GM23338 (cell line): Measurements from ENCODE around the gene CABYR. TPM values are rescaled to one million over a fixed set of nuclear protein-coding genes. Genes with fewer than 3 reads are reported as not detected.

Source experiments
- ATAC-seq: fragments of 200-7000 bp; cut with Tn5 transposase; 3 replicates; pipeline ENCODE4 v1.9.1; 2020
- DNase-seq: peaks from one replicate; pipeline ENCODE4 v3.0.0-alpha.2; 2015; ENCODE audit warnings: low spot score
- H2AFZ ChIP-seq: fragments of 200-600 bp; sonication (generic); 2 replicates; pipeline ENCODE4 v1.8.0; 2016; ENCODE audit warnings: antibody characterized with exemption, mild to moderate bottlenecking, moderate library complexity
- H3F3A ChIP-seq: fragments of 200-600 bp; sonication (generic); replicated peaks from 2 replicates; pipeline ENCODE4 v1.8.0; 2017; ENCODE audit warnings: antibody characterized with exemption, mixed run types, low read depth
- H3K27ac ChIP-seq: fragments of 200-600 bp; sonication (generic); 2 replicates; pipeline ENCODE4 v1.6.1; 2016; ENCODE audit warnings: low read depth
- H3K27me3 ChIP-seq: fragments of 200-600 bp; sonication (generic); 2 replicates; pipeline ENCODE4 v1.8.0; 2016; ENCODE audit warnings: mild to moderate bottlenecking, mixed run types, moderate library complexity; ENCODE audit not compliant: insufficient read depth
- H3K36me3 ChIP-seq: fragments of 200-600 bp; sonication (generic); 2 replicates; pipeline ENCODE4 v1.8.0; 2016; ENCODE audit warnings: mild to moderate bottlenecking; ENCODE audit not compliant: insufficient read depth
- H3K4me1 ChIP-seq: fragments of 200-600 bp; sonication (generic); 2 replicates; pipeline ENCODE4 v1.8.0; 2016; ENCODE audit warnings: mild to moderate bottlenecking, moderate library complexity; ENCODE audit not compliant: insufficient read depth
- H3K4me2 ChIP-seq: fragments of 200-600 bp; sonication (generic); 2 replicates; pipeline ENCODE4 v1.7.1; 2017; ENCODE audit warnings: mixed run types
- H3K4me3 ChIP-seq: fragments of 200-600 bp; sonication (generic); 2 replicates; pipeline ENCODE4 v1.6.1; 2016; ENCODE audit warnings: mixed run types
- H3K79me2 ChIP-seq: fragments of 200-600 bp; sonication (generic); replicated peaks from 2 replicates; pipeline ENCODE4 v1.8.0; 2017; ENCODE audit warnings: mild to moderate bottlenecking; ENCODE audit not compliant: insufficient read depth
- H3K9me2 ChIP-seq: fragments of 200-600 bp; sonication (generic); 2 replicates; pipeline ENCODE4 v1.8.0; 2017; ENCODE audit not compliant: insufficient read depth
- H4K20me1 ChIP-seq: fragments of 200-600 bp; sonication (generic); replicated peaks from 2 replicates; pipeline ENCODE4 v1.8.0; 2017; ENCODE audit warnings: mild to moderate bottlenecking; ENCODE audit not compliant: insufficient read depth
- H3K27ac Mint-ChIP-seq: 2 replicates; pipeline ENCODE4 v1.8.0; 2020; ENCODE audit warnings: inconsistent platforms, mild to moderate bottlenecking, moderate library complexity, mixed read lengths
- H3K27me3 Mint-ChIP-seq: 3 replicates; pipeline ENCODE4 v1.8.0; 2022; ENCODE audit warnings: low read depth, mild to moderate bottlenecking, moderate library complexity, mixed read lengths, inconsistent platforms; ENCODE audit not compliant: insufficient read depth, poor library complexity
- H3K36me3 Mint-ChIP-seq: 3 replicates; pipeline ENCODE4 v1.8.0; 2021; ENCODE audit warnings: low read depth, mild to moderate bottlenecking, inconsistent platforms, moderate library complexity, mixed read lengths
- H3K4me1 Mint-ChIP-seq: 3 replicates; pipeline ENCODE4 v1.8.0; 2020; ENCODE audit warnings: mild to moderate bottlenecking, inconsistent platforms, mixed read lengths
- H3K4me3 Mint-ChIP-seq: 3 replicates; pipeline ENCODE4 v1.8.0; 2021; ENCODE audit warnings: moderate library complexity, mild to moderate bottlenecking, inconsistent platforms, mixed read lengths
- H3K9me3 Mint-ChIP-seq: 3 replicates; pipeline ENCODE4 v1.8.0; 2020; ENCODE audit warnings: moderate library complexity, mild to moderate bottlenecking, inconsistent platforms, mixed read lengths
- EZH2 ChIP-seq: fragments of 200-600 bp; sonication (generic); IDR thresholded peaks from one replicate; pipeline ENCODE4 v1.8.0; 2017; ENCODE audit warnings: antibody characterized with exemption, mild to moderate bottlenecking, low read depth; ENCODE audit not compliant: unreplicated experiment
- EZH2phosphoT487 ChIP-seq: fragments of 200-600 bp; sonication (generic); IDR thresholded peaks from one replicate; pipeline ENCODE4 v1.8.1; 2018; ENCODE audit warnings: antibody characterized with exemption; ENCODE audit not compliant: unreplicated experiment
- JUNB ChIP-seq: IDR thresholded peaks from one replicate; pipeline ENCODE4 v1.6.1; 2016; ENCODE audit warnings: antibody characterized with exemption; ENCODE audit not compliant: unreplicated experiment
- NANOG ChIP-seq: IDR thresholded peaks from 2 replicates; pipeline ENCODE4 v1.6.1; 2016; ENCODE audit warnings: antibody characterized with exemption, borderline replicate concordance
- POLR2AphosphoS5 ChIP-seq: IDR thresholded peaks from 2 replicates; pipeline ENCODE4 v1.6.1; 2016; ENCODE audit warnings: antibody characterized with exemption, low read depth
- REST ChIP-seq: IDR thresholded peaks from one replicate; pipeline ENCODE4 v1.6.1; 2018; ENCODE audit warnings: antibody characterized with exemption; ENCODE audit not compliant: unreplicated experiment
- polyA plus RNA-seq: library from polyadenylated mRNA; unstranded; fragments of >200 nt; fragmentation: Nextera tagmentation; extraction: Ambion mirVana; gene quantifications from 2 replicates; pipeline ENCODE4 v1.2.1, GENCODE V29; 2016
- total RNA-seq: library from RNA; depleted of rRNA; stranded (reverse); fragments of >200 nt; shearing (Covaris generic); gene quantifications from 2 replicates; pipeline ENCODE4 v1.2.3, GENCODE V29; 2014
- TF ChIP-seq, protein P1 (sequence below): fragments of 250-450 bp; sonication (Bioruptor Pico); IDR thresholded peaks from 2 replicates; pipeline ENCODE4 v1.5.0; 2020; ENCODE audit warnings: mild to moderate bottlenecking, moderate library complexity
- TF ChIP-seq, protein P2 (sequence below): IDR thresholded peaks from 2 replicates; pipeline ENCODE4 v1.6.1; 2016; ENCODE audit warnings: antibody characterized with exemption

Gene CABYR
- total and polyA plus RNA-seq, 2 experiments from 2014 or later = 24.0 to 48.4 TPM

DNA sequence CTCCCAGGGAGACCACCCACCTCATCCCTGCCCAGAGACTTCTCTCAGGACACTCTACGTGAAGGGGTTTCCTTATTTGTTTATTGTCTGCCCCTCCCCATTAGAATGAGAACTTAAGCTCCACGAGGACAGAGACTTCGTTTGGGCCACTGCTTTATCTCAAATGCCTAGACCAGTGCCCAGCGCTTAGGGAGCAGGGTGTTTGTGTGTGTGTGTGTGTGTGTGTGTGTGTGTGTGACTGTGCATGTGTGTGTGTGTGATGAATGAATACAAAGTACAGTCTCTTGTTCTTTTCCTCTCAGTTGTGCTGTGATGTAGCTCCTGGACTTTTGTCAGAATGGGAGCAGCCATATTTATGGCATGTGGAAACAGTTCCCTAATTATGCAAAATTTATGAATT, 34.4 kb upstream of the CABYR start:
- Histone ChIP-seq H3K4me1 (no peaks in the 10 kb centered on the region), H3K27me3 (no peaks in the 10 kb centered on the region), H3K79me2 (peaks cover 26% of the 10 kb centered on the region), H3K27ac (0 out of 2 replicates have a peak overlapping the region, but pooled peaks have one; percentile 35), H3K36me3 (peaks cover 9% of the 10 kb centered on the region), H4K20me1 (peaks cover 6% of the 10 kb centered on the region), H3K9me2 (no peaks in the 10 kb centered on the region), H3K4me2 (no peak overlapping the region), H3F3A (no peaks in the 10 kb centered on the region), H3K4me3 (no peak overlapping the region), H2AFZ (no peak overlapping the region)
- Mint-ChIP-seq H3K9me3 (no peaks in the 10 kb centered on the region), H3K4me3 (no peak overlapping the region), H3K4me1 (no peaks in the 10 kb centered on the region; the same call in 2 of the 3 replicates), H3K27me3 (peaks cover 5% of the 10 kb centered on the region), H3K27ac (no peak overlapping the region), H3K36me3 (peaks cover 4% of the 10 kb centered on the region; the same call in 1 of the 3 replicates)
- ATAC-seq (no peak), DNase-seq (no peak)
- TF ChIP-seq EZH2 = no peak
- TF ChIP-seq JUNB = no peak
- no peak for TF ChIP-seq EZH2phosphoT487
- TF ChIP-seq NANOG = no peak
- TF ChIP-seq REST = no peak
- TF ChIP-seq, protein P1, sequence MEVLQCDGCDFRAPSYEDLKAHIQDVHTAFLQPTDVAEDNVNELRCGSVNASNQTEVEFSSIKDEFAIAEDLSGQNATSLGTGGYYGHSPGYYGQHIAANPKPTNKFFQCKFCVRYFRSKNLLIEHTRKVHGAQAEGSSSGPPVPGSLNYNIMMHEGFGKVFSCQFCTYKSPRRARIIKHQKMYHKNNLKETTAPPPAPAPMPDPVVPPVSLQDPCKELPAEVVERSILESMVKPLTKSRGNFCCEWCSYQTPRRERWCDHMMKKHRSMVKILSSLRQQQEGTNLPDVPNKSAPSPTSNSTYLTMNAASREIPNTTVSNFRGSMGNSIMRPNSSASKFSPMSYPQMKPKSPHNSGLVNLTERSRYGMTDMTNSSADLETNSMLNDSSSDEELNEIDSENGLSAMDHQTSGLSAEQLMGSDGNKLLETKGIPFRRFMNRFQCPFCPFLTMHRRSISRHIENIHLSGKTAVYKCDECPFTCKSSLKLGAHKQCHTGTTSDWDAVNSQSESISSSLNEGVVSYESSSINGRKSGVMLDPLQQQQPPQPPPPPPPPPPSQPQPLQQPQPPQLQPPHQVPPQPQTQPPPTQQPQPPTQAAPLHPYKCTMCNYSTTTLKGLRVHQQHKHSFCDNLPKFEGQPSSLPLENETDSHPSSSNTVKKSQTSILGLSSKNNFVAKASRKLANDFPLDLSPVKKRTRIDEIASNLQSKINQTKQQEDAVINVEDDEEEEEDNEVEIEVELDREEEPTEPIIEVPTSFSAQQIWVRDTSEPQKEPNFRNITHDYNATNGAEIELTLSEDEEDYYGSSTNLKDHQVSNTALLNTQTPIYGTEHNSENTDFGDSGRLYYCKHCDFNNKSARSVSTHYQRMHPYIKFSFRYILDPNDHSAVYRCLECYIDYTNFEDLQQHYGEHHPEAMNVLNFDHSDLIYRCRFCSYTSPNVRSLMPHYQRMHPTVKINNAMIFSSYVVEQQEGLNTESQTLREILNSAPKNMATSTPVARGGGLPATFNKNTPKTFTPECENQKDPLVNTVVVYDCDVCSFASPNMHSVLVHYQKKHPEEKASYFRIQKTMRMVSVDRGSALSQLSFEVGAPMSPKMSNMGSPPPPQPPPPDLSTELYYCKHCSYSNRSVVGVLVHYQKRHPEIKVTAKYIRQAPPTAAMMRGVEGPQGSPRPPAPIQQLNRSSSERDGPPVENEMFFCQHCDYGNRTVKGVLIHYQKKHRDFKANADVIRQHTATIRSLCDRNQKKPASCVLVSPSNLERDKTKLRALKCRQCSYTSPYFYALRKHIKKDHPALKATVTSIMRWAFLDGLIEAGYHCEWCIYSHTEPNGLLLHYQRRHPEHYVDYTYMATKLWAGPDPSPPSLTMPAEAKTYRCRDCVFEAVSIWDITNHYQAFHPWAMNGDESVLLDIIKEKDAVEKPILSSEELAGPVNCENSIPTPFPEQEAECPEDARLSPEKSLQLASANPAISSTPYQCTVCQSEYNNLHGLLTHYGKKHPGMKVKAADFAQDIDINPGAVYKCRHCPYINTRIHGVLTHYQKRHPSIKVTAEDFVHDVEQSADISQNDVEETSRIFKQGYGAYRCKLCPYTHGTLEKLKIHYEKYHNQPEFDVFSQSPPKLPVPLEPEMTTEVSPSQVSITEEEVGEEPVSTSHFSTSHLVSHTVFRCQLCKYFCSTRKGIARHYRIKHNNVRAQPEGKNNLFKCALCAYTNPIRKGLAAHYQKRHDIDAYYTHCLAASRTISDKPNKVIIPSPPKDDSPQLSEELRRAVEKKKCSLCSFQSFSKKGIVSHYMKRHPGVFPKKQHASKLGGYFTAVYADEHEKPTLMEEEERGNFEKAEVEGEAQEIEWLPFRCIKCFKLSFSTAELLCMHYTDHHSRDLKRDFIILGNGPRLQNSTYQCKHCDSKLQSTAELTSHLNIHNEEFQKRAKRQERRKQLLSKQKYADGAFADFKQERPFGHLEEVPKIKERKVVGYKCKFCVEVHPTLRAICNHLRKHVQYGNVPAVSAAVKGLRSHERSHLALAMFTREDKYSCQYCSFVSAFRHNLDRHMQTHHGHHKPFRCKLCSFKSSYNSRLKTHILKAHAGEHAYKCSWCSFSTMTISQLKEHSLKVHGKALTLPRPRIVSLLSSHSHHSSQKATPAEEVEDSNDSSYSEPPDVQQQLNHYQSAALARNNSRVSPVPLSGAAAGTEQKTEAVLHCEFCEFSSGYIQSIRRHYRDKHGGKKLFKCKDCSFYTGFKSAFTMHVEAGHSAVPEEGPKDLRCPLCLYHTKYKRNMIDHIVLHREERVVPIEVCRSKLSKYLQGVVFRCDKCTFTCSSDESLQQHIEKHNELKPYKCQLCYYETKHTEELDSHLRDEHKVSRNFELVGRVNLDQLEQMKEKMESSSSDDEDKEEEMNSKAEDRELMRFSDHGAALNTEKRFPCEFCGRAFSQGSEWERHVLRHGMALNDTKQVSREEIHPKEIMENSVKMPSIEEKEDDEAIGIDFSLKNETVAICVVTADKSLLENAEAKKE = no peak
- no peak for TF ChIP-seq POLR2AphosphoS5
- TF ChIP-seq, protein P2, sequence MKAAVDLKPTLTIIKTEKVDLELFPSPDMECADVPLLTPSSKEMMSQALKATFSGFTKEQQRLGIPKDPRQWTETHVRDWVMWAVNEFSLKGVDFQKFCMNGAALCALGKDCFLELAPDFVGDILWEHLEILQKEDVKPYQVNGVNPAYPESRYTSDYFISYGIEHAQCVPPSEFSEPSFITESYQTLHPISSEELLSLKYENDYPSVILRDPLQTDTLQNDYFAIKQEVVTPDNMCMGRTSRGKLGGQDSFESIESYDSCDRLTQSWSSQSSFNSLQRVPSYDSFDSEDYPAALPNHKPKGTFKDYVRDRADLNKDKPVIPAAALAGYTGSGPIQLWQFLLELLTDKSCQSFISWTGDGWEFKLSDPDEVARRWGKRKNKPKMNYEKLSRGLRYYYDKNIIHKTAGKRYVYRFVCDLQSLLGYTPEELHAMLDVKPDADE = no peak
